IMR-90 (cell line): ENCODE results near the gene GATA5. TPM values are rescaled to one million over a fixed set of nuclear protein-coding genes. Genes with fewer than 3 reads are reported as not detected.

ENCODE experiments used
- ATAC-seq: fragments of 200-7000 bp; cut with Tn5 transposase; 2 replicates; pipeline ENCODE4 v1.9.1; 2020; ENCODE audit warnings: low read depth, mild to moderate bottlenecking, moderate library complexity
- BruUV-seq: library from RNA; stranded (reverse); fragments of 400-500 nt; replicated peaks from 2 replicates; lab custom pipeline; 2021; lab: Mats Ljungman, UMichigan
- CTCF ChIA-PET: fragments of 300-600 bp; formaldehyde crosslinking; extraction: SDS; loops from one replicate; lab custom pipeline; 2021; ENCODE audit warnings: antibody characterized with exemption; lab: Yijun Ruan, JAX
- POLR2A ChIA-PET: fragments of 300-600 bp; sonication (Branson Sonifier 250); formaldehyde crosslinking; loops from one replicate; lab custom pipeline; 2022; ENCODE audit warnings: antibody characterized with exemption; ENCODE audit not compliant: unreplicated experiment; lab: Charles Lee
- DNase-seq: peaks from one replicate; pipeline ENCODE4 v3.0.0; 2013
- H2AFZ ChIP-seq: replicated peaks from 2 replicates; pipeline ENCODE3; 2013; ENCODE audit warnings: low read length, mild to moderate bottlenecking; ENCODE audit not compliant: poor library complexity
- H2AK5ac ChIP-seq: 2 replicates; pipeline ENCODE4 v1.6.1; 2013; ENCODE audit warnings: low read depth, low read length, inconsistent platforms
- H2AK9ac ChIP-seq: replicated peaks from 2 replicates; pipeline ENCODE3; 2013; ENCODE audit warnings: mild to moderate bottlenecking, low read depth, low read length, moderate library complexity; ENCODE audit not compliant: poor library complexity
- H2BK120ac ChIP-seq: 2 replicates; pipeline ENCODE4 v1.6.1; 2013; ENCODE audit warnings: low read depth, low read length, inconsistent platforms
- H2BK15ac ChIP-seq: 3 replicates; pipeline ENCODE4 v1.6.1; 2013; ENCODE audit warnings: low read depth, low read length, inconsistent platforms
- H2BK20ac ChIP-seq: 2 replicates; pipeline ENCODE4 v1.6.1; 2013; ENCODE audit warnings: low read depth, mild to moderate bottlenecking, inconsistent platforms, low read length, moderate library complexity
- H2BK5ac ChIP-seq: 2 replicates; pipeline ENCODE4 v1.6.1; 2013; ENCODE audit warnings: mild to moderate bottlenecking, low read depth, low read length, inconsistent platforms; ENCODE audit not compliant: poor library complexity, severe bottlenecking
- H3K14ac ChIP-seq: replicated peaks from 2 replicates; pipeline ENCODE4 v1.6.1; 2013; ENCODE audit warnings: low read depth, low read length, inconsistent platforms
- H3K18ac ChIP-seq: 2 replicates; pipeline ENCODE4 v1.6.1; 2013; ENCODE audit warnings: low read depth, low read length, control low read depth
- H3K23ac ChIP-seq: 2 replicates; pipeline ENCODE4 v1.6.1; 2013; ENCODE audit warnings: low read depth, low read length, inconsistent platforms
- H3K27ac ChIP-seq: 2 replicates; pipeline ENCODE4 v1.5.1; 2013; ENCODE audit warnings: mild to moderate bottlenecking, control low read depth, low read length; ENCODE audit not compliant: insufficient read depth
- H3K27me3 ChIP-seq: 2 replicates; pipeline ENCODE4 v1.6.1; 2013; ENCODE audit warnings: low read length; ENCODE audit not compliant: control insufficient read depth, insufficient read depth
- H3K36me3 ChIP-seq: 2 replicates; pipeline ENCODE4 v1.6.1; 2013; ENCODE audit warnings: low read length, mixed read lengths; ENCODE audit not compliant: control insufficient read depth, insufficient read depth
- H3K4ac ChIP-seq: 2 replicates; pipeline ENCODE4 v1.6.1; 2013; ENCODE audit warnings: low read depth, low read length, inconsistent platforms
- H3K4me1 ChIP-seq: 2 replicates; pipeline ENCODE4 v1.6.1; 2013; ENCODE audit warnings: low read length, mixed read lengths; ENCODE audit not compliant: control insufficient read depth, insufficient read depth
- H3K4me2 ChIP-seq: 2 replicates; pipeline ENCODE4 v1.6.1; 2013; ENCODE audit warnings: low read depth, mild to moderate bottlenecking, control low read depth, low read length, moderate library complexity
- H3K4me3 ChIP-seq: 2 replicates; pipeline ENCODE4 v1.5.1; 2013; ENCODE audit warnings: low read depth, mild to moderate bottlenecking, control low read depth, low read length, moderate library complexity; ENCODE audit not compliant: insufficient read depth
- H3K56ac ChIP-seq: 2 replicates; pipeline ENCODE4 v1.6.1; 2013; ENCODE audit warnings: low read length, inconsistent platforms; ENCODE audit not compliant: insufficient read depth; ENCODE audit errors: extremely low read depth
- H3K79me1 ChIP-seq, 2 experiments: 2 replicates each; pipeline ENCODE4 v1.6.1; 2013; ENCODE audit warnings: low read length in 2 of 2, inconsistent platforms in 1 of 2, low read depth in 1 of 2
- H3K9ac ChIP-seq: 2 replicates; pipeline ENCODE4 v1.6.1; 2013; ENCODE audit warnings: low read depth, low read length, control low read depth
- H3K9me1 ChIP-seq: 2 replicates; pipeline ENCODE4 v1.6.1; 2013; ENCODE audit warnings: low read length, inconsistent platforms; ENCODE audit not compliant: insufficient read depth
- H3K9me3 ChIP-seq: 2 replicates; pipeline ENCODE4 v1.6.1; 2013; ENCODE audit warnings: low read length; ENCODE audit not compliant: control insufficient read depth, insufficient read depth
- H4K20me1 ChIP-seq: 2 replicates; pipeline ENCODE4 v1.6.1; 2013; ENCODE audit warnings: low read length, inconsistent platforms; ENCODE audit not compliant: insufficient read depth
- H4K5ac ChIP-seq: 2 replicates; pipeline ENCODE4 v1.6.1; 2013; ENCODE audit warnings: mild to moderate bottlenecking, low read depth, low read length, control low read depth
- H4K8ac ChIP-seq, 2 experiments: 2 replicates each; pipeline ENCODE4 v1.6.1; 2013; ENCODE audit warnings: low read depth in 2 of 2, low read length in 2 of 2, control low read depth in 1 of 2, inconsistent platforms in 1 of 2
- H4K91ac ChIP-seq: 2 replicates; pipeline ENCODE4 v1.6.1; 2013; ENCODE audit warnings: low read depth, low read length, inconsistent platforms; ENCODE audit not compliant: insufficient read depth
- BHLHE40 ChIP-seq: fragments of 150-350 bp; IDR thresholded peaks from 2 replicates; pipeline ENCODE4 v1.6.1; 2016; ENCODE audit warnings: mild to moderate bottlenecking, low read depth, low read length
- MAFK ChIP-seq: IDR thresholded peaks from 2 replicates; pipeline ENCODE4 v1.6.1; 2012; ENCODE audit warnings: low read depth, low read length, improper control_type of control experiment
- MXI1 ChIP-seq: IDR thresholded peaks from 2 replicates; pipeline ENCODE4 v1.6.1; 2012; ENCODE audit warnings: low read depth, mild to moderate bottlenecking, low read length, moderate library complexity, borderline replicate concordance
- RCOR1 ChIP-seq: IDR thresholded peaks from 2 replicates; pipeline ENCODE4 v1.6.1; 2012; ENCODE audit warnings: mild to moderate bottlenecking, low read length, improper control_type of control experiment; ENCODE audit not compliant: insufficient replicate concordance
- WGBS, 2 experiments: methylation state at CpG; one replicate each; pipeline versions ENCODE4 v1.1.5 to v1.1.7; 2013; ENCODE audit warnings: missing lambda C conversion rate in 2 of 2; ENCODE audit not compliant: insufficient read length in 1 of 2; ENCODE audit errors: extremely low coverage in 2 of 2; 5-methylcytosine and 5-hydroxymethylcytosine counted together
- dilution Hi-C: fragments of 300-500 bp; cut with HindIII; formaldehyde crosslinking; loops from one replicate; pipeline ENCODE4 v1.14.3; 2018; ENCODE audit warnings: low sequenced_read_pairs; ENCODE audit not compliant: unreplicated experiment
- in situ Hi-C: fragments of 300-500 bp; cut with MboI; formaldehyde crosslinking; loops from 3 replicates; pipeline ENCODE4 v1.14.3; 2019; ENCODE audit warnings: low sequenced_read_pairs, inconsistent platforms, mixed read lengths
- intact Hi-C: fragments of 100-400 bp; cut with micrococcal nuclease; formaldehyde crosslinking; loops from 2 replicates; pipeline ENCODE4 v1.10.0; 2022
- polyA plus RNA-seq, 3 experiments: library from polyadenylated mRNA; depleted of rRNA; stranded (reverse); fragments of >200 nt; gene quantifications; 2 replicates each; pipeline ENCODE4 v1.2.3, GENCODE V29; 2012; ENCODE audit warnings: low replicate concordance in 1 of 3
- total RNA-seq: library from RNA; depleted of rRNA; stranded (reverse); fragments of >200 nt; gene quantifications from 2 replicates; pipeline ENCODE4 v1.2.3, GENCODE V29; 2012

GATA5 gene
- total and polyA plus RNA-seq, 2 of the 4 experiments (the other 2 are of a cell fraction), result not detected

GRCh38 chr20:62453186-62453808, 22.5 kb downstream of the GATA5 start:
- ChIA-PET CTCF (no interaction called here), POLR2A (no interaction called here)
- Histone ChIP-seq H3K36me3 (no peaks in the 10 kb centered on the region), H2AFZ (no peak overlapping the region), H3K56ac (no peak overlapping the region), H3K18ac (no peak overlapping the region), H2AK5ac (no peak overlapping the region), H3K4me3 (no peak overlapping the region), H3K4me2 (no peak overlapping the region), H4K5ac (no peak overlapping the region), H3K79me1 (no peaks in the 10 kb centered on the region), H3K23ac (no peak overlapping the region), H3K27ac (no peak overlapping the region), H4K91ac (no peak overlapping the region), H2BK20ac (no peak overlapping the region), H2BK5ac (no peak overlapping the region), H3K9me1 (no peaks in the 10 kb centered on the region), H4K8ac (no peak overlapping the region), H3K27me3 (peaks cover 60% of the 10 kb centered on the region), H3K9me3 (no peaks in the 10 kb centered on the region), H3K9ac (no peak overlapping the region), H3K4me1 (no peaks in the 10 kb centered on the region), H3K14ac (no peak overlapping the region), H4K20me1 (no peaks in the 10 kb centered on the region), H3K4ac (no peak overlapping the region), H2AK9ac (peak overlapping the region; percentile 55), H2BK15ac (no peak overlapping the region), H2BK120ac (no peak overlapping the region)
- intact Hi-C loops (no loop called here), in situ Hi-C loops (no loop called here), dilution Hi-C loops (no loop called here)
- 75% methylated on average over 5 of the region's 17 CpGs; no CpG with 5 or more reads in 1 of the 2 experiments for WGBS, 2 experiments
- TF ChIP-seq BHLHE40 (no peak), MXI1 (no peak), RCOR1 (no peak), MAFK (no peak)
- BruUV-seq, result no TSS peak
- ATAC-seq (no peak), DNase-seq (no peak)
